SKM-1 (cell line): ENCODE measurements around the gene KIF24.
"Not testable (repeated sequence)": the region's sequence is repeated elsewhere in the genome, so short reads cannot be mapped to it uniquely, and the experiment has no call there.

Experiments
- DNase-seq: peaks from one replicate; lab custom pipeline; 2025; ENCODE audit not compliant: unreplicated experiment; lab: John Stamatoyannopoulos, UW

KIF24 gene

DNA sequence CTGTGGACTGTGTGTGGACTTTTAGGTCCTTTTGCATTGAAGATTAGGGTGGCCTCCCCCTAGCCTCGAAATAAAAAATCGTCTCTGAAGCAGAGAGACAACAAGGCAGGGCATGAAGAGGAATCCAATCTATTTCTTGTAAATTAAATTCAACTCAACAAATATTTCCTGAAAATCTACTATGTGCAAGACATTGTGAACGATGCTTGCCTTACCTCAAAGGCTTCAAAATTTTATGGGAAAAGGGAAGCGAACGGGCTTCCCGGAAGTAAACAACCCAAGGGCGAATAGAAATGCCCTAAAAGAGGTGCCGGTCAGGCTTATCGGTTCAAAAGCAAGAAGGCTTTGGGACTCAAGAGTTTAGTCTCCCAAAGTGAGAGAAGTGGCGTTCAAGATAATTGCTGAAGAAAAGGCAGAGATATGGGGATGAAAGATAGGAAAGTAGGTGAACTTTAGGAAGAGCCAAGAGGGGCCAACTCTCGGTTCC lies 525 bp downstream of the KIF24 start:
- no peak for DNase-seq

DNA sequence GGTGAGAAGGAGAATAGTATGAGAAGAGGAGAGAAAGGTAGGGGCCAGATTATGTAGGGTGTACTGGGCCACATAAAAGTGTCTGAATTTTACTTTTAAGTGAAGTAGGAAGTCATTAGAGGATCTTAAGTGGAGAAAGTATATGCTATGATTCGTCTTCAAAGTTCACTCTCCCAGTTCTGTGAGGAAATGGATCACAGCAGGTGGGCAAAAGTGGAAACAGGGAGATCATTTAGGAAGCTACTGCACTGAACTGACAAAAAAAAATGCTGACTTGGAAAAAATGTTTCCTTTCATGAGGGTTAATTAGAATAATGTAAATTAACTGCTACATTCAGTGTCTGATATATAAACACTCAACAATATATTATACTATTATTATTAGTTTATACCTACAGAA lies 2.4 kb downstream of the KIF24 start:
- DNase-seq: no peak

DNA sequence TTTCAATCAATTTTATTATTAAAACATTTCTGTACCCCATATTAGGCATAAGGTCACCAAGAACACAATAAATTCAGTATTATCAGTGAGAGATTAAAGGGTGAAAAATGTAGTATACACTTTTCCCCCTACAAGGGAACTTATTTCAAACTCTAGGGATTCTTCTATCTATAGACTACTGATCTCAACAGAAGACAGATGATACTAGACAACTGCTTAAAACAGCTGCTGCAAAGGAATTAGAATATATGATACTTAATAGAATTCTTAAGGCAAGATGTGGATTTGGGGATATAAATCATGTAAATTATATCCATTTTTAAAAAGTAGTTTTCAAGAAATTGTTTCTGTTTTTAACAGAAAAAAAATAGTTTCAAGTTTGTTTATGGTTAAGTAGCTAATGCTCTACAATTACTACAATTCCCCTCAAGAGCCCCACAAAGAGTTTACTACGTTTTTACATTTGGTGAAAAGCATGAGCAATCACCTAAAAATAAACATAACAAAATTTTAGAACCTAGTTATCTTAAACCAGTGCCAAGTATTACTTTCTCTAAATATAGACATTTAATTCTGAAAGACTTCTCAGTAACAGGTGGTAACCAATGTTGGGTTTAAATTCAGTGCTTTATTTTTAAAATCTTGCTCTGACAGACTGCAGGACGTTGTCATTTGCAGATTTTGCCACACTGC lies 6.0 kb downstream of the KIF24 start:
- DNase-seq: no peak

DNA sequence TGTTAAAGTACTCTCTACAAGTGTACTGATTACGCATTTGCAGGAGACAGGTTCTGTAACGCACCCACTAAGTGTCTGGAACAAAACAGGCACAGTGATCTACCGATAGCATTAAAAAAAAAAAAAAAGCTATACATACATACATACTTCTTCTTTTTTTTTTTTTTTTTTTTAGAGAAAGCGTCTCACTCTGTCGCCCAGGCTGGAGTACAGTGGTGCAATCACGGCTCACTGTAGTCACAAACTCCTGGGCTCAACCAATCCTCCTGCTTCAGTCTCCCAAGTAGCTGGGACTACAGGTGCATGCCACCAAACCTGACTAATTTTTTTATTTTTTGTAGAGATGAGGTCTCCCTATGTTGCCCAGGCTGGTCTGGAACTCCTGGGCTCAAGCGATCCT lies 7.6 kb downstream of the KIF24 start:
- no peak for DNase-seq

DNA sequence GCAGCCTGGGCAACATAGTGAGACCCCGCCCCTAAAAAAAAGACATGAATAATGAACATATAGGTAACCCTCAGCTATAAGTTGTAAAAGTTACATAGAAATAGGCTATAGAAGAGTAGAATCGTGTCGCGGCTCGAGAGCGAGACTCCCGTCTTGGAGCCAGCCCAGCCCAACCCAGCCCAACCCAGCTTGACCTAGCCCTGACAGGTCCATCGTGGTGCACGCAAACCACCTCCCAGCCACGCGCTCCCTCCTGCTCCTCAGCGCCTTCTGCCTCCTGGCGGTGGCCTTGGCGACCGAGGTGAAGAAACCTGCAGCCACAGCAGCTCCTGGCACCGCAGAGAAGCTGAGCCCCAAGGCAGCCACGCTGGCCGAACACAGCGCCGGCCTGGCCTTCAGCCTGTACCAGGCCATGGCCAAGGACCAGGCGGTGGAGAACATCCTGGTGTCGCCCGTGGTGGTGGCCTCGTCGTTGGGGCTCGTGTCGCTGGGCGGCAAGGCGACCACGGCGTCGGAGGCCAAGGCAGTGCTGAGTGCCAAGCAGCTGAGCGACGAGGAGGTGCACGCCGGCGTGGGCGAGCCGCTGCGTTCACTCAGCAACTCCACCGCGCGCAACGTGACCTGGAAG lies 10.8 kb downstream of the KIF24 start:
- no peak for DNase-seq

DNA sequence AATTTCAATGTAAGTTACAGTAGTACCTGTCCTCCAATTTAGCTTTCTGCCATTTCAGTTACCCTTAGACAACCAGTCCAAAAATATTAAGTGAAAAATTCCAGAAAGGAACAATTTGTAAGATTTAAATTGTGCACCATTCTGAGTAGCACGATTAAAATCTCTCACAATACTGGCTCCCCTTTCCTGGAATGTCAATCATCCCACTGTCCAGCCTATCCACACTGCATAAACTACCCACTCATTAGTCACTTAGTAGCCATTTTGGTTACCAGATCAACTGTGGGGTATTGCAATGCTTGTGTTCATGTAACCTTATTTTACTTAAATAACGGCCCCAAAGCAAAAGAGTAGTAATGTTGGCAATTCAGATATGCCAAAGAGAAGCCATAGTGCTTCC lies 11.6 kb downstream of the KIF24 start:
- no peak for DNase-seq

DNA sequence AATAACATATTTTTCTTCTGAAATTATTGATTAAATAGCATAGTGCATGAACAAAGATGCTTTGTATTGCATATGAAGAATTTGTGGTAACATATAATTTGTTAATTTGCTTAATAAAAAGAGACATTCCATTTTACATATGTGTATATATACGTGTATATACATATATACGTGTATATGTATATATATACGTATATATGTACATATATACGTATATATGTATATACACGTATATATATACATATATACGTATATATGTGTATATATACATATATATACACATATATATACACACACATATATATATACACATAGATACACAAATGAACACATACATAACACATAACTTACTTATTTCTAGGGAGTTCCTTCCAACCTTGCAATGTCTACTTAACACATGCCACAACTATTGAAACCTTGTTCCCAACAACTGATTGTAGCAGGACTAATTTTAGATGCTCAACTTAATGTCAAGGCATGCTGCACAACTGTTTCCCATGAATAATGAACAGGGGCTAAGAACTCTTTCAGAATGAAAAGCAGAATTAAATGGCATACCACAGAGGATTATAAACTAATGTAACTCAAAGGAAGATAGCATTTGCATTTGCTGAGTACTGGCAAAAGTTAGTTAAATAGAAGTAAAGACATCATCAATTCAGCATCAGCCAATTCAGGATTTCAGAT lies 17.4 kb downstream of the KIF24 start:
- no peak for DNase-seq

DNA sequence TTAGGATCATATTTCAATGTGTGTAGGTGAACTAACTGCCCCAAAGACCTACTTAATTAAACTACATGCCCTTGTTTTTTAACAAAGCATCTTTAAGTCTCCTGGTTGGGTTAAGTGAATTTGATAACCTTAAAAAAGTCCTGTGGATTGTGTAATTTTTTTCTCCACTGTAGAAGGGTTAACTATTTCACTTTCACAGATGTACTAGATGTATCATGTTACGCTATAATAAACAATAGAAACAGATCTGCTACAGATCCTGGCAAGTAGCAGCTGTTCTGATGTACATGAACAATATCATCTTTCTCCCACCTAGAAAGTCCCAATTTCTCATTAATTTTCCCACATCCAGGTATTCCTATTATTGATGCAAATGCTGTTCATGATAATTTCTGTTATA lies 18.9 kb downstream of the KIF24 start:
- no peak for DNase-seq

DNA sequence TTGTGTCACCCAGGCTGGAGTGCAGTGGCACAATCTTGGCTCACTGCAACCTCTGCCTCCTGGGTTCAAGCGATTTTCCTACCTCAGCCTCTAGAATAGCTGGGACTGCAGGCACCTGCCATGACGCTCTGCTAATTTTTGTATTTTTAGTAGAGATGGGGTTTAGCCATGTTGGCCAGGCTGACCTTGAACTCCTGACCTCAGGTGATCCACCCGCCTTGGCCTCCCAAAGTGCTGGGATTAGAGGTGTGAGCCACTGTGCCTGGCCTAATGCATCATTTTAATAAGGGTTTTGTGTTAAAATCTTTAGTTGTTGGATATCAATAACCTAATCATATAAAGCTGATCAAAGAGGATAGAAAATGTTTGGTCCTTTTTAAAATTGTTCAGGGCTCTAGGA lies 20.8 kb downstream of the KIF24 start:
- DNase-seq: not testable (repeated sequence)

DNA sequence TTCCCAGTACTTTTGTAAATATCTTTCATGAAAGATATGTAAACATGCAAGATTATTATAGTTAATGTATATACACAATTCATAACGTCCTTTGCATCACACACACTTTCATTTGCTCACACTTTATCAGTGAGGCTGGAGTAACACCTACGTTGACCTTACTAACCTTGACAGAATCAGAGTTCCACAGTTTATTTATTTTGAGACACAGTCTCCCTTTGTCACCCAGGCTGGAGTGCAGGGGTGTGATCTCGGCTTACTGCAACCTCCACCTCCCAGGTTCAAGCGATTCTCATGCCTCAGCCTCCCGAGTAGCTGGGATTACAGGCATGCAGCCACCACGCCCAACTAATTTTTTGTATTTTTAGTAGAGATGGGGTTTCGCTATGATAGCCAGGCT lies 28.0 kb downstream of the KIF24 start:
- not testable (repeated sequence) for DNase-seq

DNA sequence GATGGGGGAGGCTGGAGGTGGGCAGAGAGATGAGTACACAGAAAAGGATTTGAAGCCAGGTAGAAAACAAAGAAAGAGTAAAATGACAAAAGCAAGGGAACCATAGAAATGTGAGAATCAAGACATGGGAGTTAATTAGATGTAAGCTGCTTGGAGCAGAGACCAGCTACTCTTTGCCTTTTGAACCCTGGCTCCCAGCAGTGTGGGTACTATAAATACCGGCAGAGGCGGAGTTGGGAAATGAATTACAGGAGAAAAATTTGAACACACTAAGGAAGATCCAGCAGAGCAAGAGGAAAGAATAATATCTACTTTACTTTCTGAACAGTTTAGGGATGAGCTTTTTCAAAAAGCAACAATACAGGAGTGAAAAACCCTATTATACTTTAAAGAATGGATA lies 36.5 kb downstream of the KIF24 start:
- DNase-seq: no peak

DNA sequence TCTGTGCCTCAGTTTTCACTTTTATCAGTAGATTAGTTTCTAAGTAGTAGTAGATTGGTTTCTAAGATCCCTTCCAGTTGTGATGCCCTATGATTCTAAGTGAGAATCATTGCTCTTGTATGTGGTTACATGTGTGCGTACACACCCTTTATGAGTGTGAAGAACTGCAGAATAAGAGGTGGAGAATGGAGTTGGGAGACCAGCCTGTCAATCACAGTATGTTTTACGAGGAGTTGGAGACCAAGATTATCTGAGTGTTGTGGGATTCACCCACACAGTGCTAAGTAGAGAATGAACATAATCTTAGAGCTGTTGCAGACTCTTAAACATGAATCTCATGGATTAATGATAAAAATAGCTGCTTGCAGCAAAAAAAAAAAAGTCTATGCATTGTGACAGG lies 37.6 kb downstream of the KIF24 start:
- no peak for DNase-seq

DNA sequence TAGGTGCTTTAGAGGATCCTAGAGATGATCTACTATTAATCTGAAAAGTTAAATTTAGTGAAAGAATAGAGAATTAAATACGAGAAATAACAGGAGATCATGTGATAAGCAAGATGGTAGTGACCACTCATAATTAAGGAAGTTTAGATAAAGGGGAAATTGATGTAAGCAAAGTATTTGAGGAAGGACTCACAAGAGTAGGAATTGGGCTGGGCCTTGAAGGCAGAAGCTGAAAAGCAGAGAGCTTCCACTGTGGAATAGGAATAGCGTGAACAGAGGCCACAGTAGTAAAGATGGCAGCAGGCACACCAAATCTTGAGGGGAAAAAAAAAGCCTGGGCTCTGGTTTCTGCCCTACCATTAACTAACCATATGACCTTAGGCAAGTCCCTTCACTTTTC lies 38.0 kb downstream of the KIF24 start:
- DNase-seq: no peak

DNA sequence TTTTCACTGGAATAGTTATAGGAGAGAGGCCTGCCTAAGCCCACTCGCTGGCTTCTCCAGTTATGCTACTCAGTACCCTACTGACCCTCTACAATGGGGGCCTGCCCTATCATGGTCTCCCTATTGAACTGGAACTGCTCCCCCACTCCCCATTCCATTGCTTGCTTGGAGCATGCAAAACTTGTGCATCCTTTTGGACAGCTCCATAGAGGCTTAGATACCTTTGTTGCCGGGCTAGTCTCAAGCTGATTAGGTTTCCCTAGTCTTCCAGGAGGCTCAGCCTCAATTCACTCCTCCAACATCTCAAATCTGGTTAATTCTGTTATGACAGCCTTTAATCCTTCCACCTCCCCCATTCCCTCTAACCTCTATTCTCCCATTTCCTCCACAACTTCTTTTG lies 39.9 kb downstream of the KIF24 start:
- DNase-seq: no peak

DNA sequence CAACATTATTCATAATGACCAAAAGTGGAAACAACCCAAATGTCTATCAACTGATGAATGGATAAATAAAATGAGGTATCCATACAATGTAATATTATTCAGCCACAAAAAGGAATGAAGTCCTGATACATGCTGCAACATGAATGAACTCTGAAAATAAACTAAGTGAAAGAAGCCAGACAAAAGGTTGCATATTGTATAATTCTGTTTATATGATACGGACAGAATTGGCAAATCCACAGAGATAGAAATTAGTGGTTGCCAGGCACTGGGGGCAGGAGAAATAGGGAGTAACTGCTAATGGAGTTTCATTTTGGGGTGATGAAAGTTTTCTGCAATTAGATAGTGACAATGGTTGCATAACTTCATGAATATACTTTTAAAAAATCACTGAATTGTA lies 47.0 kb downstream of the KIF24 start:
- no peak for DNase-seq

DNA sequence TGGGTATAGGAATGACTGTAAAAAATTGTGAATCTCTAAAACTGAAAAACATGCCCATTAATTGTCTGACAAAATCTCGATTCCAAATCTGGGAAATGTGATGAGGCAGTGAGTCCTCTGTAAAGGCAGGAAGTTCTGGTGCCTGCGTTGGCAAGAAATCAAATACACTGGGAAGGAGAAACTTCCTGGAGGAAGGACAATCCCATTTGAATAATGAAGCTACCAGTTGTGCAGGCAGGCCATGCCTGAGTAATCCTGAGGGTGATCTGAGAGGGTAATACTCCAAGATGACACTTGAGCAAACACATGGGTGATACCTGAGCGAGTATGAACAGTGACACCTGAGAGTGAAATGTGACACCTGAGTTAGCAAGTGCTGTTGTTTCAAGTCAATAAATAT lies 49.7 kb downstream of the KIF24 start:
- DNase-seq: no peak
